Testis (tissue), 3 donors: ENCODE results near the gene HAT1. TPM values are rescaled to one million over a fixed set of nuclear protein-coding genes. Genes with fewer than 3 reads are reported as not detected.

Source experiments
- DNase-seq: peaks from one replicate; pipeline ENCODE4 v3.0.0-alpha.2; 2019
- H3K27ac ChIP-seq, 2 donors: fragments of 200-600 bp; sonication (generic); one replicate each; pipeline ENCODE4 v1.5.1; 2019
- H3K27me3 ChIP-seq: fragments of 200-600 bp; sonication (generic); one replicate; pipeline ENCODE4 v1.5.1; 2019
- H3K36me3 ChIP-seq: fragments of 200-600 bp; sonication (generic); one replicate; pipeline ENCODE4 v1.5.1; 2017; ENCODE audit warnings: low read depth; ENCODE audit errors: missing control alignments
- H3K4me1 ChIP-seq: fragments of 200-600 bp; sonication (generic); one replicate; pipeline ENCODE4 v1.5.1; 2019
- H3K4me3 ChIP-seq, 2 donors: fragments of 200-600 bp; sonication (generic); one replicate each; pipeline ENCODE4 v1.5.1; 2017 to 2019
- H3K9me3 ChIP-seq: fragments of 200-600 bp; sonication (generic); one replicate; pipeline ENCODE4 v1.5.1; 2017
- CTCF ChIP-seq, 3 experiments: fragments of 450-650 bp in 2 of 3; fragments of 200-600 bp in 1 of 3; sonication (generic) in 1 of 3; IDR thresholded peaks; one replicate each; pipeline ENCODE4 v1.5.1; 2016 to 2019; ENCODE audit warnings: antibody characterized with exemption in 3 of 3, mild to moderate bottlenecking in 2 of 3, moderate library complexity in 1 of 3
- POLR2A ChIP-seq: fragments of 450-650 bp; IDR thresholded peaks from one replicate; pipeline ENCODE4 v1.6.1; 2017; ENCODE audit warnings: antibody characterized with exemption, mild to moderate bottlenecking, moderate library complexity
- WGBS, 2 donors: methylation state at CpG; one replicate each; pipeline ENCODE4 v1.1.5; 2018; 5-methylcytosine and 5-hydroxymethylcytosine counted together
- intact Hi-C: fragments of 100-400 bp; cut with DNase I; formaldehyde crosslinking; loops from one replicate; pipeline ENCODE4 v1.15.1; 2023; ENCODE audit warnings: low total_unique reads
- polyA plus RNA-seq: library from polyadenylated mRNA; stranded (reverse); fragments of 350-450 nt; fragmentation: Illumina TruSeq; extraction: RNeasy Lipid Tissue Mini Kit (QIAGEN cat#74804); gene quantifications from one replicate; pipeline ENCODE4 v1.2.3, GENCODE V29; 2014; ENCODE audit warnings: low read depth, low replicate concordance; ENCODE audit not compliant: insufficient read depth
- total RNA-seq, 2 donors: library from RNA; depleted of rRNA; stranded (reverse); fragments of >200 nt; gene quantifications; one replicate each; pipeline ENCODE4 v1.2.3, GENCODE V29; 2016

Gene HAT1
- total and polyA plus RNA-seq, 3 donors from 2014 or later, result 34.5 to 46.3 (median 38.2) TPM

- Histone ChIP-seq H3K27ac (no peak overlapping the region), H3K4me3 (no peak overlapping the region), H3K9me3 (no peaks in the 10 kb centered on the region), H3K27me3 (no peaks in the 10 kb centered on the region), H3K36me3 (no peaks in the 10 kb centered on the region), H3K4me1 (peaks cover 9% of the 10 kb centered on the region)
- WGBS, 2 donors, result 31 to 32% methylated on average over 8 of the region's 8 CpGs
- no peak for DNase-seq
- TF ChIP-seq POLR2A (no peak), CTCF (IDR thresholded peaks at IDR 0.05) (no peak)
- intact Hi-C loops, result no loop called here
Measured at GRCh38 chr2:172021074-172021931, 99.0 kb downstream of the HAT1 start.

GRCh38 chr2:172021955-172022354 lies 99.7 kb downstream of the HAT1 start:
- no peaks in the 10 kb centered on the region for H3K9me3 ChIP-seq
- DNase-seq, result no peak
- no peaks in the 10 kb centered on the region for H3K36me3 ChIP-seq
- TF ChIP-seq POLR2A (no peak), CTCF (IDR thresholded peaks at IDR 0.05) (no peak)
- no peak overlapping the region for H3K4me3 ChIP-seq
- peaks cover 9% of the 10 kb centered on the region for H3K4me1 ChIP-seq
- no peak overlapping the region for H3K27ac ChIP-seq
- no peaks in the 10 kb centered on the region for H3K27me3 ChIP-seq
- 36 to 39% methylated on average over 5 of the region's 5 CpGs for WGBS, 2 donors
- intact Hi-C loops, result no loop called here

GRCh38 chr2:172031536-172031935 lies 109.3 kb downstream of the HAT1 start:
- no peaks in the 10 kb centered on the region for H3K9me3 ChIP-seq
- 78 to 85% methylated on average over 4 of the region's 4 CpGs for WGBS, 2 donors
- H3K4me3 ChIP-seq, result no peak overlapping the region
- H3K4me1 ChIP-seq, result no peaks in the 10 kb centered on the region
- TF ChIP-seq POLR2A, result no peak
- no peak for TF ChIP-seq CTCF (IDR thresholded peaks at IDR 0.05)
- H3K27ac ChIP-seq, result no peak overlapping the region
- intact Hi-C loops, result no loop called here
- no peaks in the 10 kb centered on the region for H3K36me3 ChIP-seq
- H3K27me3 ChIP-seq, result no peaks in the 10 kb centered on the region
- no peak for DNase-seq

Other genes with a start within 250 kb of the HAT1 start
- 100 to 1,000 TPM; 104 to 106 TPM for gene DYNC1I2, start 235.0 kb upstream of the HAT1 start, total RNA-seq
- 114 TPM for gene DYNC1I2, start 235.0 kb upstream of the HAT1 start, polyA plus RNA-seq
- gene SLC25A12, start 28.2 kb upstream of the HAT1 start, total RNA-seq, result 10 to 100 TPM; 25.0 to 27.4 TPM
- 16.7 TPM for gene SLC25A12, start 28.2 kb upstream of the HAT1 start, polyA plus RNA-seq
- gene METAP1D, start 77.5 kb downstream of the HAT1 start, total RNA-seq, result 10 to 100 TPM; 13.6 to 15.3 TPM
- 4.5 TPM for gene METAP1D, start 77.5 kb downstream of the HAT1 start, polyA plus RNA-seq
- gene DLX1, start 163.0 kb downstream of the HAT1 start, total RNA-seq, result not detected
- 0.21 TPM for gene DLX1, start 163.0 kb downstream of the HAT1 start, polyA plus RNA-seq
- gene DLX2, start 180.4 kb downstream of the HAT1 start, total RNA-seq, result 1 to 10 TPM in 1 of 2 donors, under 1 TPM in 1; 0.99 to 1.1 TPM
- 0.29 TPM for gene DLX2, start 180.4 kb downstream of the HAT1 start, polyA plus RNA-seq